Upper lobe of left lung (tissue), 4 donors: ENCODE measurements around the gene TUBGCP2.

ENCODE experiments used
- POLR2A ChIP-seq, 4 donors: fragments of 450-650 bp; IDR thresholded peaks; one replicate each; pipeline ENCODE4 v1.5.1; 2016 to 2017; ENCODE audit warnings: antibody characterized with exemption in 4 of 4, mild to moderate bottlenecking in 2 of 4
- POLR2AphosphoS5 ChIP-seq, 2 donors: sonication (generic); formaldehyde crosslinking; IDR thresholded peaks; one replicate each; pipeline ENCODE4 v1.5.1; 2017; ENCODE audit warnings: antibody characterized with exemption in 2 of 2
- TF ChIP-seq, protein P1 (sequence below), 6 experiments: fragments of 450-650 bp in 4 of 6; fragments of 200-600 bp in 2 of 6; sonication (generic) in 2 of 6; IDR thresholded peaks; one replicate each; pipeline ENCODE4 v1.5.1; 2016 to 2019; ENCODE audit warnings: antibody characterized with exemption in 6 of 6

DNA sequence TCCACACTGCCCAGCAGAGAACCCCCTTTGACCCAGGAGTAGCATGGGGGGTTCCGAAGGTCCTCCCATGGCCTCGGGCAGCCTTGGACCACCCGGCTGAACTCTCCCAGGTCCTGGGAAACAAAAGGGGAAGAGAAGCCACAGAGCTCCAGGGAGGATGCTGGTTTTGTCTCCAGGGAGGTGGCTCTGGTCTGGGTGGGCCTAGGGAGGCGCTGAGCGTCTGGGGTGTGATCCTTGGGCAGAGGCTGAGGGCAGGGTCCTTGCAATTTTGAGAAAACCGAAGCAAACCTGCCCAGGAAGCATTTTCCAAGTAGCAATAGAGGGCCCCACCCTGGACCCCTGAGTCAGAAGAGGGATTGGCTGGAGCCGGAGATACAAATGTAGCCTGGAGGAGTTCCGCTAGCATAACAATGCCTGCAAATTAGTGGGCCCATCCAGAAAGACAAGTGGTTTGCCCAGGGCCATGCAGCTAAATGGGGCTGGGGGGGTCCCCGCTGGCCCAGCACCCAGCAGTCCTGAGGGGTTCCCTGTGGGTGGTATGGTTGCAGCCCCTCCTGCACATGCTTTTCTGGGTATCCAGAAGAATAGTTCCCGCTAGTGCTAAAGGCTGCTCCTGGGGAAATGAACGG is 76.6 kb downstream of the TUBGCP2 start:
- TF ChIP-seq, protein P1, sequence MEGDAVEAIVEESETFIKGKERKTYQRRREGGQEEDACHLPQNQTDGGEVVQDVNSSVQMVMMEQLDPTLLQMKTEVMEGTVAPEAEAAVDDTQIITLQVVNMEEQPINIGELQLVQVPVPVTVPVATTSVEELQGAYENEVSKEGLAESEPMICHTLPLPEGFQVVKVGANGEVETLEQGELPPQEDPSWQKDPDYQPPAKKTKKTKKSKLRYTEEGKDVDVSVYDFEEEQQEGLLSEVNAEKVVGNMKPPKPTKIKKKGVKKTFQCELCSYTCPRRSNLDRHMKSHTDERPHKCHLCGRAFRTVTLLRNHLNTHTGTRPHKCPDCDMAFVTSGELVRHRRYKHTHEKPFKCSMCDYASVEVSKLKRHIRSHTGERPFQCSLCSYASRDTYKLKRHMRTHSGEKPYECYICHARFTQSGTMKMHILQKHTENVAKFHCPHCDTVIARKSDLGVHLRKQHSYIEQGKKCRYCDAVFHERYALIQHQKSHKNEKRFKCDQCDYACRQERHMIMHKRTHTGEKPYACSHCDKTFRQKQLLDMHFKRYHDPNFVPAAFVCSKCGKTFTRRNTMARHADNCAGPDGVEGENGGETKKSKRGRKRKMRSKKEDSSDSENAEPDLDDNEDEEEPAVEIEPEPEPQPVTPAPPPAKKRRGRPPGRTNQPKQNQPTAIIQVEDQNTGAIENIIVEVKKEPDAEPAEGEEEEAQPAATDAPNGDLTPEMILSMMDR (IDR thresholded peaks at IDR 0.05), result no peak
- TF ChIP-seq POLR2AphosphoS5 (IDR thresholded peaks at IDR 0.05) (no peak), POLR2A (IDR thresholded peaks at IDR 0.05) (no peak)
